HK-2 (cell line): ENCODE data around the gene GNS.

Experiments used
- DNase-seq: peaks from one replicate; pipeline ENCODE4 v3.0.0-alpha.2; 2018; ENCODE audit not compliant: unreplicated experiment

GNS gene

DNA sequence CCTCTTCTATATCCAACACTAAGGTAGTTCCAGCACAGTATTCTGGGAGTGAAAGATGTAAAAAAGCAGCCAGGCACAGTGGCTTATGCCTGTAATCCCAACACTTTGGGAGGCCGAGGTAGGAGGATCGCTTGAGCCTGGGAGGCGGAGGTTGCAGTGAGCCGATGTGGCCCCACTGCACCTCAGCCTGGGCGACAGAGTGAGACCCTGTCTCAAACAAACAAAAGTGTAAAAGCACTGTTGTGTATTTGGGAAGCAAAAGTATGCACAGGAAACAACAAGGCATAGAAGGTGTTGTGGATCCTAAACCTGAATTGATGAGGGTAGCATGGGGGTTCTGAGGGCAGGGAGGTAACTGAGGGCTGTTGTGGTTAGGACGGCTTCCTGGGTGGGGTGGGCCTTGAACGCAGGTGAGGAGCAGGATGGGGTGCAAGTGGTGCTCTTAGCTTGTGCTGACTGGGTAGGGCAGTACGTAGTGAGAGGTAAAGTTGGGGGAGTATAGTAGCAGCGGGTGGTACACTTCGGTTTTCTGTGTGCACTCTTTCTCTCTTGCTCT, 84.8 kb downstream of the GNS start:
- DNase-seq, result no peak

- no peak for DNase-seq
Observed at GRCh38 chr12:64673490-64674169, 85.6 kb downstream of the GNS start.

DNA sequence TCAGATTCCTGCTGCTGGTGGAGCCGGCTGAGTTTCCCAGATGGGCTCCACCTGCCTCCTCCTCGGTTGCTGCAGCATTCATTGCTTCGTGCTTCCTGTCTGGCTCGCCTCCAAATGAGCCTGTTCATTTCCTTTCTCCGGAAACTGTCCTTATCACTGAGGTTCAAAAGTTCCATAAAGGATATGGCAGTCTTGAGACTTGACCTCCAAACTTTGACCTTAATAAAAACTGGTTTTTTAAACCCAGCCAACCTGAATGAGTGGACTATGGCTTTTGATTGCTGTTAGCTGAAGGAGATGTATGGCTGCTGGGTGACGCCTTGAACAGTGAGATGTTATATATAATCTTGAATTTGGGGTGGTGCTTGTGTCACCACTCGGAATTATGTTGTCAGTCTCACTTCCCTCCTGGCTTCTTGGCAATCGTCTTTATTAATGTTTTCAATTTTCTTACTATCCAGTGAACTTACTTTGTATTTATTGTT, 86.2 kb downstream of the GNS start:
- no peak for DNase-seq

DNA sequence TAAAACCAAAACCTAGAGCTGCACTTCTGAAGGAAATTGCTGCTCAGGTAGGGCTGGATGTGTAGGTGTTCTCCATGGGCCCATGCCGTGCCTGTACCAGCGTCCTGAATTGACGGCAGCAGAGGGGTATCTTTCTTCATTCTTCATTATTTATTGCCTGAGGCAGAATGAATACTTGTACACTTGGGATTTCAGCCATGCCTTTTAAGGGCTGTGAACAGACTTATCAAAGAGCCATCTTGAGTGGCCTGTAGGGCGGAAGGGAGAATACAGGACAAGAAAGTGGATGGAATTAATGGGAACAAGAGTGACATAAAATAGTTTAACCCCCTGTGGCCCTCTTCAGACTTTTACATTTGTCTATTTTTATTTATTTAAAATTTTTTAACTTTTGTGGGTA, 87.5 kb downstream of the GNS start:
- DNase-seq, result no peak

DNA sequence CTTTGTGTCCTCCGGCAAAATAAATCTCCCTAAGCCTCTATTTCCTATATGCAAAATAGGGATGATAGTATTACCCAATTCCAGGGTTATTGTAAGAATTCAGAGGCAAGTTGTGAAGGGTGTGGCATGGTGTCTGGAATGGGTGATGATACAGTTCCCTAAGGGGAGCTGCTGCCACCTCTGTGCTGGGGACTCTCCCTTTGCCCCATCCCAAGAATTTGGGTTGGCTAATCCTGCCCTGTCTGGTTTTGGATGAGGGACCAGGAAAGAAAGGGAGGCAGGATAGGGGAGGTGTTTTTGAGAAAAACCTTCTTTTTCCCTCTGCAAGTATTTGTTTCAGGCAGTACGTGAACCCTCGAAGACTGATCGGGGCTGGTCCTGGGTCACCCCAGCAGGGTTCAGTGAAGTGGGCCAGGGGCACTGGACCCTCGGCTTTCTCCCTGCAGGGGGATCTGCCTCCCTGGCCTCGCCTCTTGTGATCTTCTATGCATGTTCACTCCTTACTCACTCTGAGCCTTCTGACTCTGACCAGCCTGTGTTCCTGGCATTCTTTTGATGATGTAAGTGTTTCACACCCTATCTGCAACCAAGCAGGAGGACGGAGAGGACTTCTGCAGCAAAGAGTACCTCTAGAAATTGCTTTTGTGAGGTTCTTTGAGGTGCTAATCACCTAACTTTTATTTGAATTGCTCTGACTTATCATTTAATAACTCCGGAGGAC, 88.1 kb downstream of the GNS start:
- DNase-seq, result no peak

- no peak for DNase-seq
Observed at GRCh38 chr12:64670019-64670418, 89.2 kb downstream of the GNS start.

DNA sequence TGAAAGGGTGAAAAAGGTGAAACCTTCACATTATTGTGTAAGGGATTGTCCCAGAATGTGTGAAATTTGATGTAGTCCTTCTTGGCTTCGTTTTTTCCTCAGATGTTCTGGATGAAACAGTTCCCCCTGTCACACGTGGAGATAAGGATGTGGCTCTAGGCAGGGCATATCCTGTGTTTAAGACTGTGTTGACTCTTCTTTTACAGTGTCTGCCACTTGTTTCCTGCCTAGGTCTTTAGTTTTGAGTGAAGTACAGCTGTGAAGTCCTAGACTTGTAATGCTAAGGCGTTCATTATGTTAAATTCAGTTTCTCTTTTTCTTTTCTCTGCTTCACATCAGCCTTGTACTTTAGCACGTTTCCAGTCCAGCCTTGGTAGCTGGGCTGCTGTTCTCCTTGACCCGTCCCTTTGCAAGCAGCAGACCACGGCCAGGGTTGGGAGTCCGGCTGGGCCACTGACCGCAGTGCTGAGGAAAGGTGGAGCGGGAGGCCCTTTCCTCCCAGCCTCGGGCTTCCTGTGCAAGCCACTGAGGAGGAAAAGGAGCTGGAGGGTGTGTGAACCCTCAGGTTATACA, 89.8 kb downstream of the GNS start:
- DNase-seq, result peak; percentile 16

DNA sequence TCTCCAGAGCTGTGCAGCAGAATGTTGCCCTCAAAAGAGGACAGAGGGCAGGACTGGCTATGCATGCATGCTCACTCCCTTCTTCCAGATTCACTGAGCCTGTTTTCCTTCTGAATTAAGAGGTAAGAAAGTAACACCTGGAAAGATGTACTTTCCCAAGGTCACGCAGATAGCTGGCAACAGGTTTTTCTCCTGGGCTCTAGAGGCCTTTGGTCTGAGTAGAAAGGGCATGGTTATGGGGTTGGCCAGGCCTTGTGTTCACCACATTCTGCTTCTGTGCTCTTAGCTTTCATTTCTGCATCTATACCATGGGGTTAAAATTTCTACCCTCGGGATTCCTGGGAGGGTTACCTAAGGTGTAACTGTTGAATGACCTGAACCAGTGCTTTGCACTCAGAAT, 91.4 kb downstream of the GNS start:
- DNase-seq, result no peak

GRCh38 chr12:64666054-64666914, 92.9 kb downstream of the GNS start:
- DNase-seq, result no peak

GRCh38 chr12:64665514-64665913, 93.7 kb downstream of the GNS start:
- no peak for DNase-seq
